DMS53 treated with DMSO at 0.1 percent for 48 hours (cell line): ENCODE measurements around the gene HNRNPA3.
"Not testable (repeated sequence)": the region's sequence is repeated elsewhere in the genome, so short reads cannot be mapped to it uniquely, and the experiment has no call there.

Experiments
- DNase-seq: peaks from one replicate; lab custom pipeline; 2025; ENCODE audit not compliant: unreplicated experiment; lab: John Stamatoyannopoulos, UW

Gene HNRNPA3

DNA sequence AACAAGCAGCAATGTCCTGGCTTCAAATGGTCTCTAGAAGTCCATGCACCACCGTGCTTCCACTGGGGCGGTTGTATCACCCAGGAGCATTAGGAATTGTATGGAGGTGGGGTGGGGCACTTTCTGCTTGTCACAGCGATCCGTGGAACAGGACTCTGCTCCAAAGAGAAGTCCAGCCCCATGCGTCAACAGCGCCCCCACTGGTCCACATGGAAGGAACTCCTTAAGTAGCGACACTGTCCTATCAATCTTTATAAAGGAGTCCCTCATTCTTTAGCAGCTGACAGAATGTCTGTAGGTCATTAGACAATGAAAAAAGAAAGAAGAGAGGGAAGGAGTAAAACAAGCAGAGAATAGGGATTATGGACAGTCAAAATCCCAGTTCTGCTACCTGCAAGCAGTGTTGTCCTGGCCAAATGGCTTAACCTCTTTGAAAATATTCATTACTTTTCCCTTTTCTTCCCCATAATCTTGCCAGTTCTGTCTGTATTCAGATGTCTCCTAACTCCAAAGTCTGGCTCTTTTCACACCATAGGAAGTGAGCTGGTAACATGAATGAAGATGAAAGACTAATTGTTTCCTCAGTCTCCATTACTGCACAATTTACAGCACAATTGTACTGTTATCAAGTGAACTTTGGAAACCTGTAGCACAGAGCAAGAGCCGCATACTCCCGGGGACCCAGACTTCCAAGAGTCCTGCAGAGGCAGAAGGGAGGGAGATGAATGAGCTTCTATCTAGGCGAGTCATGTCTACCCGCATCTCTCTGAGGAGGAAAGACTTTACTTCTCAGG, 42.0 kb downstream of the HNRNPA3 start:
- DNase-seq, result no peak

DNA sequence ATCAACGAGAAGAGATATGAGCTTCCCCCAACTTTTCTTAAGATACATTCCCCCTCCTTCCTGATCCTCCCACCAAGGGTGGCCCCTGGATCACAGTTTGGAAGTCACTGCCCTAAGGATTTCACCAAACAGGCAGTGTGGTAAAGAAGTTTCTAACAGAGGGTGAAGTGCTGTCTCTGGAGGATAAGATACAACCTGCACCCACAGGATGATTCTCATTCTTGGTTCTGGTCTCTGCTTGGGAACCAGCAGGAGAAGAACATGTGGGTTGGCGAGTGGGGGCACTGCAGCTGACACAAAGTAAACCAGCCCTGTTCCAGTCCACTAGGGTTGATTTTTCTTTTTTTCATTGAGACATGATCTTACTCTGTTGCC, 42.6 kb downstream of the HNRNPA3 start:
- DNase-seq, result no peak

DNA sequence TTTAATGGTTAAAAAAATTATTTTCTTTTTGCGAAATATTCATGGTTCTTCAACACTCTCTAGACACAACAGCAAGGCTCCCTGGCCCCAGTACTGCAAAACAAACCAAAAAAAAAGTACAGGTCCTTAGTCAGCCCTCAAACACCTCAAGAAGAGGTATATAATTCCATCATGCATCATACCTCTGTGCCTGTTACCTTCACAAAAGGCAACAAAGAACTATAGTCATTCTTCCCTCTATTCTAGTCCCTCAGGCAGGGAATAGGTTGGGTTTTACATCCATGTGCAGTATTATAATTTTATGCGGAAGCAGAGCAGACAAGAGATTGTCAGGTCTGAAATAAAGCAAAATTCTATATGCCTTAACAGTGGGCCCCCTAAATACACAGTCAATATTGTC, 43.4 kb downstream of the HNRNPA3 start:
- DNase-seq, result no peak

DNA sequence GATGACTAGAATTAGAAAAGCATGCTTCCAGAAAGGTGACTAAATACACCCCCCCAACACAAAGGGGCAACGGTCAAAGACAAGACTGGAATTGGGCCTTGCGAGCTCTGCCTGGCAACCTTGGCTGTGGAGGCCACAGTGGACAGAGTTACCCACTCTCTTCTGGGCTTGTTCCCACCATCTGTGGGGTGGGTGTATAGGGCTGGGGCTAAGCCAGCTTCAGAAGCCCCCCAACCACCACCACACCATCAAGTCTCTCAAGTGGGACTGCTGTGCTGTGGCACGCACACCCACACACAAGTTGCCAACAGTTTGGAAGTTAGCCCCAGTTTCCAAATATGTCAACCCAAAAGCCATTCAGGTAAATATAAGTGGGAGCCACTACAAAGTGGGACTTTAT, 44.1 kb downstream of the HNRNPA3 start:
- no peak for DNase-seq

DNA sequence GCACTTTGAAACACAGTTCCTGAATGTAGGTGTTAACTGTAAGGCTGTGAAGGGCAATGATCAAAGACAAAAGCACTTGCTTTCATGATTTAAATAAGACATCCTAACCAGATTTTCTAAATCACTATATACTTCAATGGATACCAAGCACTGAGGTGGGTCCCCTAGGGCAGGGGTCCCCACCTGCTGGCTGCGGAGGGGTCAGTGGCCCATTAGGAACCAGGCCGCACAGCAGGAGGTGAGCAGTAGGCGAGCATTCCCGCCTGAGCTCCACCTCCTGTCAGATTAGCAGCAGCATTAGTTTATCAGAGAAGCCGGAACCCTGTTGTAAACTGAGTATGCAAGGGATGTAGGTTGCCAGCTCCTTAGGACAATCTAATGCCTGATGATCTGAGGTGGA, 44.9 kb downstream of the HNRNPA3 start:
- no peak for DNase-seq

DNA sequence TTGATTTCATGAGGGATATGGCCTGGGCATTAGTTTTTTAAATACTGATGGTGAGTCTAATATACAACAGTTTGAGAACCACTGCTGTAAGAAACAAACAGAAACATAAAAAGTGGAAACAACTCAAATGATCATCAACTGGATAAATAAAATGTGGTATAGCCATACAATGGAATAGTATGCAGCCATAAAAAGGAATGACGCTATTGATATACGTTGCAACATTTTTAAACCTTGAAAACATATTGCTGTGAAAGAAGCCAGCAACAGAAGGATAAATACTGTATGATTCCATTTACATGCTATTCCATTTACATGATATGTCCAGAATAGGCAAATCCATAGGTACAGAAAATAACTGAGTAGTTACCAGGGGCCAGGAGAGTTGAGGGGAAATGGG, 45.5 kb downstream of the HNRNPA3 start:
- no peak for DNase-seq

DNA sequence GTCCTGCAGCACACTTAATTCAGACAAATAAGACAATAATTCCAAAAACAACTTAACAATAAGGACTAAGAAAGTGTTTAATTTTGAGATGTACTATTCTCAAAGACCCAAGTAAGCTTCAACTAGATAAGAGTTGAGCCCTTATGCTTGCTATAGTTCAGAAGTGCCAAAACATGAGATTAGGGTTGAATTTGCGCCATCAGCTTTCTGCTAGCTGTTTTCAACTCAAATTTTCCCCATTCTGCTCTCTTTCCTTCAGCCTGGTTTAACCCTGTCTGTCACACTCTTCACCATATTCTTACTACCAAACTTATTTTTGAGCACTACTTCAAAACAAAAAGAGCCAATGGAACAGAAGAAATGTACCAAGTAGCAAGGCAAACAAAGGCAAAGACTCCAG, 47.8 kb downstream of the HNRNPA3 start:
- DNase-seq, result no peak

DNA sequence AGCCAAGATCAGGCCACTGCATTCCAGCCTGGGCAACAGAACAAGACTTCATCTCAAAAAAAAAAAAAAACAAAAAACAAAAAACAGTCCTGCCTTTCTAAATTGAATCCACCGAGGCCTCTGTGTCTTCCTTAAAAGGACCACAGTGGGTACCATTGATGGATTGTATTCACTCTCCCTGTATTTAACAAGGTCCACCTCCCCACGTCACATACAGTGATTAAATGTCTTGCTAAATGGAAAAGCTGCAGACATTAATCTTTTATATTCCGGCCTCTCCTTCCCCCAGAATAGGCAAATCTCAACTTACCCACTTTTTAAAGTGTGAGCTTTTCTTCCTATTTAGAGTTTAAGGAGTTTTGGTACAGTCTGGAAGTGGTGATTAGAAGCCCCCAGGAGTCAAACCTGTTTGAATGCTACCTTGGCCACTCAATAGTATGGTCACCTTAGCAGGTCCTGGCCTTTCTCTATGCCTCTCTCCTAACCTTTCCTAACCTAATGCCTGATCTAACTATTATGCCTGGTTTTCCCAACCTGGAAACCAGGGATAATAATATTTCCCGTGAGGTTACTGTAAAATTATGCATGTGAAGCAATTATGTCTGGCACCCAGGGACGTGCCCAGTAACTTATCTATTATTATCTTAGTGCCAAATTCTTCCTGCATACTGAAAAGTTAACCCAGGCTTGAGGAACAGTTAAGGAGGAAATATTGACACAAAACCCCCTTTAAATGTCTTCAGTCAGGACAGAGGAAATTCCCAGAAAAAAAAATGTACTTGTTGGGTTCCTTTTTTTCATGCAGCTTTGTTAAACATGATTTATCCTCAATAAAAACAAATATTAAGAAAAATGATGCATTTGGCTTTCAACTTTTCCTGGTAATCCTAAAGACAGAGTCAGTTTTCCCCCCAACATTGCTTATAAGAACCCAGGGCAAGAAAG, 48.8 kb downstream of the HNRNPA3 start:
- DNase-seq, result no peak

DNA sequence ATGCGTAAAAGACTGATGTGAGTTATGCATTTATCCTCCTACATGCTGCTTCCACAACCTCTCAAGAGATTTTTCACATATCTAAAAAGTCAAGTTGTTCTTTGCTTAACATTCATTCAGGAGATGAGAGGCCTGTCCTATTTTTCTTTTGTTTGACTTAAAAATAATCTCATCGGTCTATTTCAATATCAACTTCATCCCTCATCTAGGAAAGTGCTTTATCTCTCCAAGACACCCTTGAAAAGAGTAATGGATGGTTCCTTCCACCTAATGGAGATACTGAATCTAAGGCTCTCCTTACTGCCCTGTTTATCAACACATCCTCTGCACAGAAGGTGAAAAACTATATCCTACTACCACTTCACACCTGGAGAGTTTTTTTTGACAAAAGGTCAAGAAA, 49.5 kb downstream of the HNRNPA3 start:
- DNase-seq, result no peak

DNA sequence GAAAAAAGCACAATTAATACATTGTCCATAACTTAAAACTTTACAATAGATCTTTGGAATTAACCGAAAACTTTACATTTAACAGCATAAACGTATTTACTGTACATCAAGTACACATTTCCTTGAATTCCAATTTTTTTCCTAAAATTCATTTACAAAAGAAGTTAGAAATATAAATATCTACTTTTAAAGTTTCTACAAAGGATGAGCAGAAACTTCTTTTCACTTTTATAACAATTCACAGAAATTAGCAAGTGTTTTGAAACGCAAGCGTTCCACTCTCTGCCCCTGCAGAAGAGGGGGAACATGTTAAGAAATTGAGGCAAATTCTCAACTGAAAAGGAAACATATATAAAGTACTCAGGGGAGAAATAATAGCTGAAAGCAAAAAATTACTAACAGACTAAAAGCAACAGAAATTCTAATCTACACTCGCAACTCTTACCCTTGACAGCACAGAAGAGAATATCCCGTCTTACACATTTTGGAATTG, 50.4 kb downstream of the HNRNPA3 start:
- no peak for DNase-seq

DNA sequence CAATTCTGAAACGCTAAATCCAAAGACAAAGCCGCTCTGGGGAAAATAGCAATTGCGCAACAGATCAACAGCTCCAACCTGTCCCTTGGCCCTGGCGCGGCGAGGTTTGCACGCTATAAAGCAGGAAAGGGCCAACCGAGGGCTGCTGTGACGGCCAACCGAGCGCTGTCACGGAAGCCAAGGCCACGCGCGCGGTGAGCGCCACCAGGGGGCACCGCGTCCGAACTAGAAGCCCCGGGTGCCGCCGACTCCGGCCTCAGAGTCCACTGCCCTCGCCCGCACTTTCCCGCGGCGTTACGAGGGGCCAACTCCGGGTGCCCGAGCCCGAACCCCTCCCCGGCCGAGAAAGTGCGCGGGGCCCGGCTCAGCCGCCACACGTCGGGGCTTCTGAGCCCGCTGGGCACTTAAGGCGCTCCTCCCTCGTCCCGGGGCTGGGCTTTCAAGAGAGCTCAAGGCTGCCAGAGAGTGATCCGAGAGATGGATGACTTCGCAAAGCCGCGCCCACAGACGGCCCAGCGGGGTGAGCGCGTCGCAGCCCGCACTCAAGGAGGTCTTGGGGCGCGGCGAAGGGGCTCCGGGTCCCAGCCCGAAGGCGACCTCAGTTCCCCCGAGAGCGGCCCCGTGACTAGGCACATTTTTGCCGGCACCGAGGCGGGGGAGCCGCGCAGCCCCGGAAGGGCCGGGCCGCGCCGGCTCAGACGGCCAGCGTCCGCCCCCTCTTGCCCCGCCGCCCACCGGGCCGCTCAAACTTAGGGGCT, 51.0 kb downstream of the HNRNPA3 start:
- DNase-seq, result peak; percentile 97

DNA sequence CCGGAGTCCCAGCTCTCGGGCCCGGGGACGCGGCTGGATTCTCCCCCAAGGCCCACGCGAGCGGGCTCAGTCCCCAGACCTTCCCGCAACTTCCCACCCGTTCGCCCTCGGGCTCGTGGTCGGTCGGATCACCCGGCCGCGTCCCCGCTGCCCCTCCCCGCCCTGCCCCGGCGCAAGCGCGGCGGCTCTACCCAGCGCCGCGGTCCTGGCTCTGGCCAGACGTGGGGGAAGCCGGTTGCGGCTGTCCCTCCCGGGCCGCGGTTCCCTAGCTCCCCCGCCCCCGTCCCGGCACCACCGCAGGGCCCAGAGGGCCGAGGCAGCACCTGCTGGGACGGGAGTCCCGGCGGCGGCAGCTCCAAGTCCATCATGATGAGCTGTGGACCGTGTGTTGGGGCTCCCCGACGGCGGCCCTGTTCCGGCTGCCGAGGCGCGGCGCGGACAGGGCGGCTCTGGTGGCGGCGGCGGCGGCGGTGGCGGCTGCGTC, 51.7 kb downstream of the HNRNPA3 start:
- peak; percentile 35 for DNase-seq

DNA sequence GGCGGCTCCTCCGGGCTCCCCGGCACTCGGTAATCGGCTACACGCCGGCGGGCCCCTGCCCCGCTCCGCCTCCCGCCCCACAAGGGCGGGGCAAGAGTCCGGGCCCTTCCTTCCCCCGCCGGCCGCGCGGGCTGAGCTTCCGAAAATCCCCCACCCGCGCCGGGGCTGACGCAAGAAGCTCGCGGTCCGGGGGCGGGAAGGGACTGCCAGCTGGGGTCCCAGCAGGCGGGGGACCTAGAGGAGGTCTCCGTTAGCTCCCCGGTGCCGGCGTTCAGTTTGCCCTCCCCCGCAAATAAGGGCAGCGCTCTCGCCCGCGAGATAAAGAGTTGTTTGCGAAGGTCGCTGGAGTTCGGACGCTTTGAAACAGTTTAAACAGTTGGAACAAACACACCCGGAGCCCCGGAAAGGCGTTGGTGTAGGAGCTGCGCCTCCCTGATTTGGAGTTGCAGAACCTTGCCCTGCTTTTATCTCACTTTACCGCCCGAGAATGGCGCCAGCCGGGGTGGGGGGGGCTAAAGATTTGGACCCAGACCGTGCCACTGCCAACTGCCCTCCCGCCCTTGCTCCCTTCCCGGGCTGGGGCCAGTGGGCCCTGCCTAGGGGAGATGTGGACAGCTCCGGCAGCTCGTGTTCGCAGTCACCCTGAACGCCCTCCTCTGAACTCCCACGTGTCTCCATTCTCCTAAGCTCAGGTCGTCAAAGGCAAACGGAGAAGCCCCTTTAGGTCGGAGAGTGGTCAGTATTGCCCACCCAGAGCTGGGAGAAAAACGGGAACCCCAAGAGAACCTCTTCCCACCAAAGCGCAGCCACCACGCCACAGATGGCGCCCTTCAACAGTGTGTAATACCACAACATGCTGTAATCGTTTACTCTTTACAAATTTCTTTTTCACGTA, 52.3 kb downstream of the HNRNPA3 start, which contains the start of gene NFE2L2:
Gene NFE2L2, minus strand, starts transcription at position 35 of the 895 bp plus-strand sequence. CDS start 151 bp downstream, outside the sequence.
- DNase-seq, result peak; percentile 84

DNA sequence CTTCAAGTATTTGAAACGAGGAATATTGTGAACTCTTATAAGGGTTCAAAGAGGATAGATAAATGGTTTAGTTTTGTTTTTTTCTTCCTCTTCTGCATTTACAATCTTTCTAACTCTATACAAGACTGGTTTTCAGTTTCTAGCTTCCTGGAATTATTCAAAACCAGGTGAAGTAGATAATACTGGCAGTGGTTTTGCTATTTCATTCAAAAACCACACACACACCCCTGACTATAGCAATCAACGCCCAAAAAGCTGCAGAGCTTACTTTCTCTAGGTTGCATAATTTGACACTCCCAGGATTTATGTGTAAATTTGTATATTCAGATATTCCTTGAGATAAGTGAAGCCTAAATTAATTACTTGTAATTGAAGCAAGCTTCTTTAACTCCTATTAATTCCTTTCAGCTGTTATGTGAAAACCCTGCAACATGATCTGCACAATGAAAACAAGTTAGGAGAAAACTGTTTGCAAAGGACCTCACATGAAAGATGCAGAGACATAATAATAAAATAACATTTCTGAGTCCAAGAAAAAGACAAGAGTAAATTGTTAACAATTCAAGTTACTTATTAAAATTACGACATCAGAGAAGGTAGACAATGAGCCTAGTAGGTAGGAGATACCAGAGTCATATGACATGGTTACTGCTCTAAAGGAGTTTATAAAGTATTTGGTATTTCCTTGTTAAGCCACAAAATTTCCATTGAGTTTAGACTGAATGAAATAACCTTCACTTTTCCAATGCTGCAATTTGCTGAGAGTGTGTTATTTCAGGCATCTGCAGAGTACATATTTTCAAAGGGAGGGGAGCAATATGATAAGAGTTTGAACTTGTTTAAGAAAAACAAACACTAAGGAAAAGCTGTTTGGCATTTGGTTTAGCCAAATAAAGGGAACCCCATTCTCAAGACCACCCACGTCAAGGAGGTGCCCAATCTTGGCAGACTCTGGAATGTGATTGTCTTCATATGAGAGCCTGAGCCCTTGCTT, 53.5 kb downstream of the HNRNPA3 start:
- DNase-seq, result no peak

DNA sequence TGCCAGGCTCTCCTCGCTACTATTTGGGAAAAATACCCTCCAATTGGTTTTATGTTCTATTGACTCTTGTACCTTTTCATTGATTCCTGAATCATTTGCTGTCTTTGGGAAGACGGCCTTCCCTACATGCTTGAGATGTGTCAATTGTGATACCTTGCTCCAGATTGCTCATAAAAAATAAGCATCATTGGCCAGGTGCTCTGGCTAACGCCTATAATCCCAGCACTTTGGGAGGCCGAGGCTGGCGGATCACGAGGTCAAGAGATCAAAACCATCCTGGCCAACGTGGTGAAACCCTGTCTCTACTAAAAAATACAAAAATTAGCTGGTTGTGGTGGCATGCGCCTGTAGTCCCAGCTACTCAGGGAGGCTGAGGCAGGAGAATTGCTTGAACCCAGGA, 54.4 kb downstream of the HNRNPA3 start:
- not testable (repeated sequence) for DNase-seq

DNA sequence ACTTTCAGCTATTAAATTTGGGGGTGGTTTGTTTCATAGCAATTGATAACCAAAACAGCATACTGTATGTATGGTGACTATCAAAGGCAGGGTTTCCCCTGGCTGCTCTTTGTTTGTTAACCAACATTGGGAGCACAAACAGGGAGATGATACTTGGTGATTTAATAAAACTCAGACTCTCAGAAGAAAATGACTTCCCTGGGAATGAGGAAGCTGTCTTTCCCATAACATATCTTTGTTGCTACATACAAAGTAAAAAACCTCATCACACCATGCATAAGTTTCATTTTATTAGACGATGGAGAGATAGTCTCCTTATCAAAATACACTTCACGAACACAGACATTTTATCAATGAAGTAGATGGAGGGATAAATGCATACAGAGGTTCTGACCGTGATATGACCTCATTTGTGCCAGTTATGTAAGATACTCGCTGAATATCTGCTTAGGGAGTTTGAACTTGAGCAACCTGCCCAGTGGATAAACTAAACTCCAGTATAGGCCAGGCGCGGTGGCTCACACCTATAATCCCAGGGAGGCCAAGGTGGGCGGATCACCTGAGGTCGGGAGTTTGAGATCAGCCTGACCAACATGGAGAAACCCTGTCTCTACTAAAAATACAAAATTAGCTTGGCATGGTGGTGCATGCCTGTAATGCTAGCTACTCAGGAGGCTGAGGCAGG, 55.7 kb downstream of the HNRNPA3 start:
- no peak for DNase-seq

DNA sequence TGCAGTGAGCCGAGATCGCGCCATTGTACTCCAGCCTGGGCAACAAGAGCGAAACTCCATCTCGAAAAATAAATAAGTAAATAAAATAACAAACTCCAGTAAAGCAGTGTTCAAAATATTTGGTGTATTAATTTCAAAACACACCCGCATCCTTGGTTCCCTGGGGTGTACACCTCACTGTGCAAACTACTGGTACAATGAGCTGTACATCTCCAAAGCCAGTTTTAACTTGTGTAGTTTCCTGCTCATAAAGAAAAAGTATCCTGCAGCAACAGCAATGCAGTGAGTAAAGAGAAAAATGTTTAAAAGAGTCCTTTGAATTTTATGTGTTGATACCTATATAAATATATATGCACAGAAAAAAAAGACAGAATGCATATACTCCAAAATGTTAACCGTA, 56.3 kb downstream of the HNRNPA3 start:
- no peak for DNase-seq

DNA sequence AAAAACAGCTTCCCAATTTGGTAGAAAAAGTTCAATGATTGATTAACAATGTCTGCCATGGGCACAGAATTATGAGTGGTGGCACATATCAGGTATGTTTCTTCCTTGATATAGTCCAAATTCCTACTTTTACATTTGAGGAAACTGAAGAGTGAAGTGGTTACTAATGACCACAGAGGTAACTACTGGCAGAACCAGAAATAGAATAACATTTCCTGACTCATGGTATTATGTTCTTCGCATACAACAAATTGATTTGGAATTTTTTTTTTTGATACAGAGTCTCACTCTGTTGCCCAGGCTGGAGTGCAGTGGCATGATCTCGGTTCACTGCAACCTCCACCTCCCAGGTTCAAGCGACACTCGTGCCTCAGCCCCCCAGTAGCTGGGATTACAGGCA, 57.9 kb downstream of the HNRNPA3 start:
- DNase-seq, result no peak
